ENCODE results near the gene HACD2.

Gene HACD2

DNA sequence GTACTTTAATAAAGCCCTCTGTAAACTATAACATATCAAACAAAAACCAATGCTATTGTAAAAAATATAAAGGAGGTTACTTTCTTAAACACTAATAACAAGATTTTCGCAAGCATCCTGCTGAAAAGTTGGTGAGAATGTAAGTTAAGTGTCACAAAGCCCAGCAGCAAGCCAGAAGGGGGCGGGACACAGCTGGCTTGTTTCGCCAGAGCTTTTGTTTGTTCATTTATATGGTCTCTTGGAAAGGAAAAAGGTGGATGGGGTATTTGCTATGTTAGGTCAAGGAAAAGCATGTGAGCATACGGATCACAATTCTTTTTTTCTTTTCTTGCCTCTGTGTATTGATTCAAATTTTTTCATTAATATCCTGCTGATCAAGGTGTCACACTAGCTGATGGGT, 59.9 kb downstream of the HACD2 start:
- no peak for TF ChIP-seq CTCF (IDR thresholded peaks at IDR 0.05; ENCODE audit: extremely low read depth, insufficient read depth, missing control alignments)
- no peak for DNase-seq (ENCODE audit: low spot score)
- in situ Hi-C loops (cut with MboI; ENCODE audit: low pct_unique_long_range_greater_than_20kb, low sequenced_read_pairs, unreplicated experiment), result no loop called here

DNA sequence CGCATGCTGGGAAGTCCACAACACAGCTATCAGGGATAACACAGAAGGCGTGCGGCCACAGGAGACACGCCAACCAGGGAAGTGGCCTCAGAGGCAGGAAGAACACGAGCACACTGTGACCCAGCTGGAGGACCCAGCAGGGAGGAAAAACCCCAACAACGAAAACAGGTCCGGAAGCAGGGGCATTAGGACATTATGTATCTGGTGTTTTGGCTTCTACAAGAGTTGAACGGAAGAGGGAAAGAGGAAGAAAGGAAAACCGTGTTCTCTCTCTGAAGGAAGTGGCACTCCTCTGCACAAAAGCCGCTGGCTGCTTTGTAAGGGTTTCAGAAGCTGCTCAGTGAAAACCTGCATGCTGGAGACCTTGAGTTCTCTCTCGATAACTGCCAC, 61.8 kb downstream of the HACD2 start:
- no peak for DNase-seq (ENCODE audit: low spot score)
- in situ Hi-C loops (cut with MboI; ENCODE audit: low pct_unique_long_range_greater_than_20kb, low sequenced_read_pairs, unreplicated experiment), result no loop called here
- no peak for TF ChIP-seq CTCF (IDR thresholded peaks at IDR 0.05; ENCODE audit: extremely low read depth, insufficient read depth, missing control alignments)

DNA sequence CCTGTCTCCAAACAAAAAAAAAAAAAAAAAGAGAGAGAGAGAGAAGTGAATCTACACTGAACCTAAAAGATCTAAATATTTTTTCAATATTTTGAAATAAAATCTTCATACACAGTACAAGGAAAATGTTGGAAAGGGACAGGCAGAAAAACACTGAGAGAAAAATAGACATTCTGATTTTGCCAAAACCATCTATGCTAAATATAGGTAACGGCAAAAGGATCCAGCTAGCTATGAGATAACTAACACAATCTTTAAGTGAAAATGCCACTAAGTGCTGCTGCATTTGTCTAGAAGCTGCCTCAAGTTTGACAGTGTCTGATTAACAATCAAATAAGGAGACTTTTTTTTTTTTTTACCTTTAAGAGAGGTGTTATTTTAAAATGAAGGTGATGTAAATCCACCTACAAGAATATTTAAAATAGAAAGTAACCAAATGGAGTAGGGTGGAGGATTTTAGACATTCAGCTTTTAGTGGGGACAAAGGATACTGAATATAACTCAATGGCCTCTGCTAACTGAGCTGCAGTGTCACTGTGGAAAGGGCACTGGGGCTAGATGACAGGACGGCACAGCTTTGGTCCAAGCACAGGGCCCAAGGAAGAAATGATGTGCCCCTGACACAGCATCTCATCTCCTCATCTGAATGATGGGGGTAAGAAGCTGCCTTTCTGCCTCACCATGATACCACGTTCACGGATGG, 62.4 kb downstream of the HACD2 start:
- in situ Hi-C loops (cut with MboI; ENCODE audit: low pct_unique_long_range_greater_than_20kb, low sequenced_read_pairs, unreplicated experiment), result no loop called here
- TF ChIP-seq CTCF (IDR thresholded peaks at IDR 0.05; ENCODE audit: extremely low read depth, insufficient read depth, missing control alignments), result no peak
- no peak for DNase-seq (ENCODE audit: low spot score)

DNA sequence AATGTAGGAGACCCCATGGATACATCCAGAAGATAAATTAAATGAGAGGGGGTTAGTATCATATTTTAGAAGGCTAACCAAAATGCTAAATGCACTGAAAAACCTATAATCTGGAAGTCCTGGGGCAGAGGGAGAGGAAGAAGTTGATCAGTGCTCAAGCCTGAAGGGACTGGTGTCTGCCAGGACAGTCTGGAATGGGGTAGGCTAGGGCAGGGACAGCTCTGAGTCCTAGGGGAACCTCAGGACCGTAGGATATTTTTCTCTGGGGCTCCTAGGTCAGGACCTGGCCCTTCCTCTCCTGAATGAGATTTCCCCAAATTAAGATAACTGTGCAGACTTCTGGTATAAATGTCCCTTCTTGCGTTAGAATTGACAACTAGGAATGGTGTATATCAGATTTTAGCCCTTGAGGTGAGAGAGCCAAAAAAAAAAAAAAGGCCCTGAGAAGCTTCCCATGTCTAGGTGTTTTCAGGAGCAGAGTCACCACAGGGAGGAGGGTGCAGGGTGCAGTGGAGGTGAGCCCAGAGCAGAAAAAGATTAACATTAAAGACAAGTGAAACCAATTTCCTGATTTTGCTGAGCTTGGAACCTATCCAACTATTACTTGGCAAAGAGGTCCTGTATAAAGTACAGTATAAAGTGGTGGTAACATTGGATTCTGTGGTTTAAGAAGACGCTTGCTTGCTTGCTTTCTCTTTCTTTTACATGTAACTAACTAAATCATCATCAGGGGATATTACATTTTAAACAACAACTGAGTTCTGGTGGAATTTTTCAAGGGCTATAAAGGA, 63.5 kb downstream of the HACD2 start:
- no peak for DNase-seq (ENCODE audit: low spot score)
- in situ Hi-C loops (cut with MboI; ENCODE audit: low pct_unique_long_range_greater_than_20kb, low sequenced_read_pairs, unreplicated experiment), result no loop called here
- TF ChIP-seq CTCF (IDR thresholded peaks at IDR 0.05; ENCODE audit: extremely low read depth, insufficient read depth, missing control alignments), result no peak

DNA sequence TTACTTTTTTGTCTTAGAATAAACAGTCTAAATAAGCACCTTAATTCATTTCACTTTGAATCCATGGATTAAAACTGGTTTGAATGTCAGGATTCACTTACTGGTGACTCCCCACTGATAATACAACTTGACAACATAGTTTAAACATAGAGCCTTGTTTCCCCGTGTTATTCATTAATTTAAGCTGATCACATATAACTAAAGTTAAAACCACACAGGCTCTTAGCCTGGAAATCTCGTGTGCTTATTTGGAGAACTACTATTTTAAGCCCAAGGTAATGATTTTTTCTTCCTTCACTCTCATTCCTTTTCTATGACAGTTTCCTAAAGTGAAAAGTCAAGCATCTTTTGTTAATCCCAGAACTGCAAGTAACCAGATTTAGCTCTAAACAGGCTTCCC, 64.2 kb downstream of the HACD2 start:
- TF ChIP-seq CTCF (IDR thresholded peaks at IDR 0.05; ENCODE audit: extremely low read depth, insufficient read depth, missing control alignments), result no peak
- DNase-seq (ENCODE audit: low spot score), result no peak
- in situ Hi-C loops (cut with MboI; ENCODE audit: low pct_unique_long_range_greater_than_20kb, low sequenced_read_pairs, unreplicated experiment), result no loop called here

- DNase-seq (ENCODE audit: low spot score), result no peak
- in situ Hi-C loops (cut with MboI; ENCODE audit: low pct_unique_long_range_greater_than_20kb, low sequenced_read_pairs, unreplicated experiment), result no loop called here
- TF ChIP-seq CTCF (IDR thresholded peaks at IDR 0.05; ENCODE audit: extremely low read depth, insufficient read depth, missing control alignments), result no peak
Measured at GRCh38 chr3:123518892-123519485, 65.9 kb downstream of the HACD2 start.

All from GM13977 (cell line).